GM18517 (cell line): ENCODE measurements around the gene DNAJC13.
"Not testable (repeated sequence)": the region's sequence is repeated elsewhere in the genome, so short reads cannot be mapped to it uniquely, and the experiment has no call there.

Source experiments
- ATAC-seq: cut with Tn5 transposase; IDR thresholded peaks from one replicate; pipeline ENCODE4 v1.9.1; 2021; ENCODE audit warnings: mild to moderate bottlenecking, moderate library complexity; ENCODE audit not compliant: unreplicated experiment

Gene DNAJC13

GRCh38 chr3:132416807-132417694 lies at the start of gene DNAJC13:
DNAJC13 (plus strand) TSS chr3:132417502; CDS start chr3:132434551, 17,049 bp downstream.
- ATAC-seq: peak; percentile 79

GRCh38 chr3:132368515-132368914 lies 48.8 kb upstream of the DNAJC13 start:
- no peak for ATAC-seq

GRCh38 chr3:132368962-132369361 lies 48.3 kb upstream of the DNAJC13 start:
- ATAC-seq: no peak

GRCh38 chr3:132376945-132377354 lies 40.4 kb upstream of the DNAJC13 start:
- not testable (repeated sequence) for ATAC-seq

- ATAC-seq: no peak
Measured at GRCh38 chr3:132378048-132378762, 39.1 kb upstream of the DNAJC13 start.

- no peak for ATAC-seq
Measured at GRCh38 chr3:132378846-132379245, 38.5 kb upstream of the DNAJC13 start.

- ATAC-seq: no peak
Measured at GRCh38 chr3:132380920-132381319, 36.4 kb upstream of the DNAJC13 start.

GRCh38 chr3:132381348-132381944 lies 35.9 kb upstream of the DNAJC13 start:
- no peak for ATAC-seq

- ATAC-seq: no peak
Measured at GRCh38 chr3:132382267-132382666, 35.0 kb upstream of the DNAJC13 start.

- no peak for ATAC-seq
Measured at GRCh38 chr3:132382688-132383194, 34.6 kb upstream of the DNAJC13 start.

GRCh38 chr3:132386259-132386658 lies 31.0 kb upstream of the DNAJC13 start:
- ATAC-seq: no peak

- ATAC-seq: not testable (repeated sequence)
Measured at GRCh38 chr3:132392675-132393074, 24.6 kb upstream of the DNAJC13 start.

GRCh38 chr3:132394320-132394719 lies 23.0 kb upstream of the DNAJC13 start:
- no peak for ATAC-seq

- ATAC-seq: no peak
Measured at GRCh38 chr3:132395126-132395525, 22.2 kb upstream of the DNAJC13 start.

- ATAC-seq: no peak
Measured at GRCh38 chr3:132396255-132396654, 21.0 kb upstream of the DNAJC13 start.

GRCh38 chr3:132396776-132397175 lies 20.5 kb upstream of the DNAJC13 start:
- not testable (repeated sequence) for ATAC-seq

GRCh38 chr3:132399054-132399929 lies 18.0 kb upstream of the DNAJC13 start:
- ATAC-seq: no peak

- no peak for ATAC-seq
Measured at GRCh38 chr3:132401255-132401654, 16.0 kb upstream of the DNAJC13 start.

GRCh38 chr3:132404276-132404675 lies 13.0 kb upstream of the DNAJC13 start:
- ATAC-seq: no peak

- ATAC-seq: no peak
Measured at GRCh38 chr3:132405188-132405587, 12.1 kb upstream of the DNAJC13 start.
